Right atrium auricular region (tissue), 2 donors: Measurements from ENCODE around the gene ITPK1. TPM values are rescaled to one million over a fixed set of nuclear protein-coding genes. Genes with fewer than 3 reads are reported as not detected.
A peak's percentile ranks its signal among the peaks of the same experiment; 100 is the strongest.

ENCODE experiments used
- DNase-seq: peaks from one replicate; pipeline ENCODE4 v3.0.0-alpha.2; 2019; ENCODE audit warnings: low spot score
- H3K27ac ChIP-seq, 2 donors: fragments of 200-600 bp; sonication (generic); 1 replicate in 1 of 2; 2 replicates in 1 of 2; pipeline ENCODE4 v1.5.1; 2016 to 2019
- H3K27me3 ChIP-seq, 2 donors: fragments of 200-600 bp; sonication (generic); one replicate each; pipeline versions ENCODE4 v1.5.1 to v1.6.0; 2017 to 2019
- H3K36me3 ChIP-seq: fragments of 200-600 bp; sonication (generic); one replicate; pipeline ENCODE4 v1.5.1; 2016
- H3K4me1 ChIP-seq, 2 donors: fragments of 200-600 bp; sonication (generic); one replicate each; pipeline versions ENCODE4 v1.5.1 to v1.6.0; 2017 to 2019
- H3K4me3 ChIP-seq, 2 donors: fragments of 200-600 bp; sonication (generic); 1 replicate in 1 of 2; 2 replicates in 1 of 2; pipeline ENCODE4 v1.5.1; 2017 to 2019; ENCODE audit warnings: mild to moderate bottlenecking in 1 of 2, moderate library complexity in 1 of 2
- H3K9me3 ChIP-seq, 2 donors: fragments of 200-600 bp; sonication (generic); one replicate each; pipeline ENCODE4 v1.5.1; 2019
- total RNA-seq, 2 donors: library from RNA; depleted of rRNA; stranded (reverse); fragments of >200 nt; gene quantifications; one replicate each; pipeline ENCODE4 v1.1.0, GENCODE V29; 2016
- TF ChIP-seq, protein P1 (sequence below), 2 donors: fragments of 200-600 bp; sonication (generic); IDR thresholded peaks; one replicate each; pipeline ENCODE4 v1.5.1; 2019; ENCODE audit warnings: antibody characterized with exemption in 2 of 2

Gene ITPK1
- total RNA-seq, 2 donors from 2014 or later, result 58.3 to 76.0 TPM

DNA sequence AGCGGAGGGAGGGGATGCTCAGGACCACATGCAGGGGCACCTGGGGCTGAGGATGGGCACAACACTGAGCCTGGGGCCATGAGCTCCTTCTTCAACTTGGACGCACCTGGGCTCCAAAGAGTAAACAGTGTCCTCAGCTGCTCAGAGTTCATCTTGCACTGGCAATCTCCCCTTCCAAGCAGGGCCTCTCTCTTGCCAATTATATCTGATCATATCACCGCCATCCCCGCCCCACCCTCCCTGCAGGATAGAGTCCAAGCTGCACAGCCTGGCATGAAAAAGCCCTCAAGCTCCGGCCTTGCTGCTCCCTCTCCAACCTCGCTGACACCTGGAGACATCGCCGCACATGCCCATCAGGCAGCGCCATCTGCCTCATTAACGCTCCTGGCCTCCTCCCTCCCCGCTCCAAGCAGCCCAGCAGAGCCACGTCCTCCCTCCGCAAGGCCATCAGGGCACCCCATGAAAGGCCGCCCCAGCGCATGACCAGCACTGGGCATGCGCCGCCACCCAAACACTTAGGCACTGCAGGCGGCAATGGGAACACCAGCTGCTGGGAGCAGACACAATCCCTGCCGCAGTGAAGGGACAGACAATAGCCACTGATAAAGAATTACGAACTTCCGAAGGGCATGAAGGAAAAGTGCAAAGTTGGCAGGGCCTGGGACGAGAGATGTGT is 103.9 kb downstream of the ITPK1 start:
- H3K4me3 ChIP-seq, result no peak overlapping the region
- TF ChIP-seq, protein P1, sequence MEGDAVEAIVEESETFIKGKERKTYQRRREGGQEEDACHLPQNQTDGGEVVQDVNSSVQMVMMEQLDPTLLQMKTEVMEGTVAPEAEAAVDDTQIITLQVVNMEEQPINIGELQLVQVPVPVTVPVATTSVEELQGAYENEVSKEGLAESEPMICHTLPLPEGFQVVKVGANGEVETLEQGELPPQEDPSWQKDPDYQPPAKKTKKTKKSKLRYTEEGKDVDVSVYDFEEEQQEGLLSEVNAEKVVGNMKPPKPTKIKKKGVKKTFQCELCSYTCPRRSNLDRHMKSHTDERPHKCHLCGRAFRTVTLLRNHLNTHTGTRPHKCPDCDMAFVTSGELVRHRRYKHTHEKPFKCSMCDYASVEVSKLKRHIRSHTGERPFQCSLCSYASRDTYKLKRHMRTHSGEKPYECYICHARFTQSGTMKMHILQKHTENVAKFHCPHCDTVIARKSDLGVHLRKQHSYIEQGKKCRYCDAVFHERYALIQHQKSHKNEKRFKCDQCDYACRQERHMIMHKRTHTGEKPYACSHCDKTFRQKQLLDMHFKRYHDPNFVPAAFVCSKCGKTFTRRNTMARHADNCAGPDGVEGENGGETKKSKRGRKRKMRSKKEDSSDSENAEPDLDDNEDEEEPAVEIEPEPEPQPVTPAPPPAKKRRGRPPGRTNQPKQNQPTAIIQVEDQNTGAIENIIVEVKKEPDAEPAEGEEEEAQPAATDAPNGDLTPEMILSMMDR (IDR thresholded peaks at IDR 0.05), result no peak
- H3K9me3 ChIP-seq, result no peaks in the 10 kb centered on the region
- no peak for DNase-seq
- H3K4me1 ChIP-seq, result peaks cover 0 to 100% of the 10 kb centered on the region in 2 donors
- peak overlapping the region in 1 of 2 donors; percentile 82 for H3K27ac ChIP-seq
- H3K36me3 ChIP-seq, result peaks cover 11% of the 10 kb centered on the region
- no peaks in the 10 kb centered on the region for H3K27me3 ChIP-seq

DNA sequence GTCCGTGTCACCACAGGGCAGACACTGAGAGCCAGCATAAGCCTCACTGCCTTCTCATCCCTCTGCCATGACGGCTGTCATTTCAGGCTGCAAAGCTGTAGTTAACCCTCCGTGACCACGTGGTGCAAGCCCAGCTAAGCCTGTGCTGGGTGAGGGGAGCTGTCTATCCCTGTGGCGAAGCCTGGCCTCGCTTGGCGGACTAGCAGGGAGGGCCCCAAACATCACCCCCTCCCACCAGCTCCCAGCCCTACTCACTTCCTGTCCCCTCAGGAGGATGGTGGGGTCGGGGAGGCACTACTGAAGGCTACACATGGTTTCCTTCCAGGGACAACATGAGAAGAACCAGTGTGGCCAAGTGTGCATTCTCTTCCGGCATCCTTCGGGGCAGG is 104.6 kb downstream of the ITPK1 start:
- Histone ChIP-seq H3K27ac (peak overlapping the region; percentile 70 to 82), H3K4me3 (no peak overlapping the region), H3K4me1 (peaks cover 0 to 100% of the 10 kb centered on the region in 2 donors), H3K27me3 (no peaks in the 10 kb centered on the region), H3K36me3 (peaks cover 8% of the 10 kb centered on the region), H3K9me3 (no peaks in the 10 kb centered on the region)
- no peak for DNase-seq
- TF ChIP-seq, protein P1 (IDR thresholded peaks at IDR 0.05), result no peak

DNA sequence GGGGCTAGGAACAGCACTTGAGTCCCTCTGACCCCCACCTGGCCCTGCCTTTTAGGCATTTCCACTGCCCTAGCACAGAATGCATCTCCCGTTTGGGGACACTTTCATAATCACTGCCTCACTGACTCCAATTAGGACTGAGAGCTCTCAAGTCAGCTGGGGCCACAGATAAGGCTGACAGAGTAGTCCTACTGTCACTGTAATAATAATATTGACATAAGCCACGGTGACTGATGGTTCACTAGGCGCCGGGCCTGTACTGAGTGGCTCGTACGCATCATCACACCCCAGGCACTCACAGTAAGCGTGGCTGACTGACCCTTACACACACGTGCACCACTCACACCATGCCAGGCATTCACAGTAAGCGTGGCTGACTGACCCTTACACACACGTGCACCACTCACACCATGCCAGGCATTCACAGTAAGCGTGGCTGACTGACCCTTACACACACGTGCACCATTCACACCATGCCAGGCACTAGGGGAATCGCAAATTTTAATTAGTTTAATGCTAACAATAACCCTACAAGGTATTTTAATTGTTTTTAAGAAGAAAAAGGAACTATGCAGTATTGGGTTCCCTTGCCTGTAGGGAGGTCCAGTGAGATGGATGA is 105.1 kb downstream of the ITPK1 start:
- H3K27ac ChIP-seq, result peak overlapping the region; percentile 70 to 82
- H3K36me3 ChIP-seq, result peaks cover 3% of the 10 kb centered on the region

DNA sequence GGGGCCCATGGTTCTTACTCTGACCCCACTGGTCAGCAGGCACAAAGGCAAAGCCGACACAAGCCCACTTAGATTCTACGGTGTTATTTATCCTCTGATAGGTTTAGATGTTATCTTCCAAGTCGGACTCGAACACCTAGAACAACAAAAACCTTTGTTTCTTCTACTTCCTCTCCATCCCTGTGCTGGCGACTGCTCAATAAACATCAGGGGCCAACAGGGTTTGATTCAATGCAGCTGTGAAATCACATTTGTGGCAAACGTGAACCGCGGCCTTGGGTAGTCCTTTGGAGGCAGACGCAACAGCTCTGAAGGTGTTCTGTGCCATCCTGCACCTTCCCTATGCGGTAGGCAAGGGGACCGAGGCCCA is 105.6 kb downstream of the ITPK1 start:
- H3K27me3 ChIP-seq, result no peaks in the 10 kb centered on the region
- peak overlapping the region; percentile 70 to 82 for H3K27ac ChIP-seq
- H3K36me3 ChIP-seq, result no peaks in the 10 kb centered on the region
- no peak for DNase-seq
- TF ChIP-seq, protein P1 (IDR thresholded peaks at IDR 0.05), result no peak
- H3K4me3 ChIP-seq, result no peak overlapping the region
- no peaks in the 10 kb centered on the region for H3K9me3 ChIP-seq
- H3K4me1 ChIP-seq, result peaks cover 3 to 100% of the 10 kb centered on the region in 2 donors

More for the DNA sequence above, 105.1 kb downstream of the ITPK1 start:
- DNase-seq, result peak; percentile 73
- Histone ChIP-seq H3K4me1 (peaks cover 3 to 100% of the 10 kb centered on the region in 2 donors), H3K4me3 (no peak overlapping the region), H3K27me3 (no peaks in the 10 kb centered on the region), H3K9me3 (no peaks in the 10 kb centered on the region)
- TF ChIP-seq, protein P1 (IDR thresholded peaks at IDR 0.05), result no peak

DNA sequence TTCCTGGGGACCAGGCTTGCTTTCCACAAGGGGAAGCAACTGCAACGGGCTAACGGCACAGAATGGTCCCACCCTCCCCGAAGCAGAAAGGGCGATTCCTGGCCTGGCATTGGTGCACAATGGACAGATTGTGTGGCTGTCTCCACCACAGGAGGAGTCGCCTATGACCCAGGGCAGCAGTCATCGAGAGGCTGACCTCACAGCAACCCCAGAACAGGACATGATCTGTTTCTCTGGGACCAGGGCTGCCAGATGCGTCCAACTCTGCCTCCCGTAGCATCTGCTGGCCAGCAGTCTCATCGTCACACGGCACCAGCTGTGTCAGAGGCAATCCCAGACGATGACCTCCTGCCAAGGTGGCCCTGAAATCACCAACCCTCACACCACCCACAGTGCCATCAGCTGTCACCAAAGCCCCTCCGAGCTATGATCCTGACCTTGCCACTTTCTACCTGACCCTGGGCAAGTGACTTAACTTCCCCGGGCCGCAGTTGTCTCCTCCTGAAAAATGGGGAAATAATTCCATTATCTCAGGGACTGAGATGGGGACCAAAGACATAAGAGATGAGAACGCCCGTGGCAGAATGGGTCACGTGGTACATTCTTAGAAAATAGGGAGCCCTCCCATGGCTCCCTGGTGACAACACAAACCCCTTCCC is 106.1 kb downstream of the ITPK1 start:
- no peaks in the 10 kb centered on the region for H3K36me3 ChIP-seq
- DNase-seq, result peak; percentile 74
- peaks cover 3 to 99% of the 10 kb centered on the region in 2 donors for H3K4me1 ChIP-seq
- peak overlapping the region; percentile 70 to 82 for H3K27ac ChIP-seq
- TF ChIP-seq, protein P1 (IDR thresholded peaks at IDR 0.05), result no peak
- no peaks in the 10 kb centered on the region for H3K27me3 ChIP-seq
- no peak overlapping the region for H3K4me3 ChIP-seq
- no peaks in the 10 kb centered on the region for H3K9me3 ChIP-seq
